AG04449 (cell line): ENCODE results near the gene SPRR4.

ENCODE experiments used
- CTCF ChIA-PET: fragments of 350-600 bp; formaldehyde crosslinking; extraction: SDS; loops from one replicate; lab custom pipeline; 2021; ENCODE audit warnings: antibody characterized with exemption; lab: Yijun Ruan, JAX
- POLR2A ChIA-PET: fragments of 400-600, 350-600 bp; formaldehyde crosslinking; extraction: SDS; loops from one replicate; lab custom pipeline; 2020; ENCODE audit warnings: antibody characterized with exemption, inconsistent platforms; lab: Yijun Ruan, JAX
- DNase-seq: peaks from one replicate; pipeline ENCODE4 v3.0.0-alpha.2; 2010; ENCODE audit warnings: low read depth, low spot score
- H3K4me3 ChIP-seq: 2 replicates; pipeline ENCODE4 v1.5.1; 2011; ENCODE audit warnings: low read depth, mild to moderate bottlenecking, control low read depth, low read length
- TF ChIP-seq, protein P1 (sequence below): IDR thresholded peaks from one replicate; pipeline ENCODE4 v1.5.1; 2011; ENCODE audit warnings: mild to moderate bottlenecking, moderate library complexity, low read length, control low read depth, inconsistent platforms; ENCODE audit not compliant: insufficient read depth; ENCODE audit errors: missing control alignments

The SPRR4 gene

DNA sequence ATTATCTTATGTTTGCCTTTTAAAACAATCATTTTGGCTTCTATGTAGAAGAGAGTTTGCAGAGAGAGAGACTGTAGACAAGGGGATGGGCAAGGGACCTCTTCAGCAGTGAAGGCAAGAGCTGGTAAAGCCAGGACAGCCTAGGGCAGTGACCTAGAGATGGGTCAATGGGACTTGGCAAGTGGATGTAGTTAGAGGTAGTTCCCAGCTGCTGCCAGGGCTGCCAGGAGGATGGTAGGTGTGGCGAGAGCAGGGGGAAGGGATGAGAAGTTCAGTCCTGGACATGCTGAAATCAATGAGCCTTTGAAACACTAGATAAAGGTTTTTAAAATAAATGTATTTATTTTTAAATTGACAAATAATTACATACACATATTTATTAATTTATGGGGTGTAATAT, 29.8 kb upstream of the SPRR4 start:
- POLR2A ChIA-PET, result no interaction called here
- H3K4me3 ChIP-seq, result no peak overlapping the region
- DNase-seq, result no peak
- TF ChIP-seq, protein P1, sequence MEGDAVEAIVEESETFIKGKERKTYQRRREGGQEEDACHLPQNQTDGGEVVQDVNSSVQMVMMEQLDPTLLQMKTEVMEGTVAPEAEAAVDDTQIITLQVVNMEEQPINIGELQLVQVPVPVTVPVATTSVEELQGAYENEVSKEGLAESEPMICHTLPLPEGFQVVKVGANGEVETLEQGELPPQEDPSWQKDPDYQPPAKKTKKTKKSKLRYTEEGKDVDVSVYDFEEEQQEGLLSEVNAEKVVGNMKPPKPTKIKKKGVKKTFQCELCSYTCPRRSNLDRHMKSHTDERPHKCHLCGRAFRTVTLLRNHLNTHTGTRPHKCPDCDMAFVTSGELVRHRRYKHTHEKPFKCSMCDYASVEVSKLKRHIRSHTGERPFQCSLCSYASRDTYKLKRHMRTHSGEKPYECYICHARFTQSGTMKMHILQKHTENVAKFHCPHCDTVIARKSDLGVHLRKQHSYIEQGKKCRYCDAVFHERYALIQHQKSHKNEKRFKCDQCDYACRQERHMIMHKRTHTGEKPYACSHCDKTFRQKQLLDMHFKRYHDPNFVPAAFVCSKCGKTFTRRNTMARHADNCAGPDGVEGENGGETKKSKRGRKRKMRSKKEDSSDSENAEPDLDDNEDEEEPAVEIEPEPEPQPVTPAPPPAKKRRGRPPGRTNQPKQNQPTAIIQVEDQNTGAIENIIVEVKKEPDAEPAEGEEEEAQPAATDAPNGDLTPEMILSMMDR, result no peak
- CTCF ChIA-PET, result interaction anchor here (1.0 kb wide), 1 partner anchor 71 kb away, joined by 4 read pairs; no protein-coding TSS in a partner anchor

DNA sequence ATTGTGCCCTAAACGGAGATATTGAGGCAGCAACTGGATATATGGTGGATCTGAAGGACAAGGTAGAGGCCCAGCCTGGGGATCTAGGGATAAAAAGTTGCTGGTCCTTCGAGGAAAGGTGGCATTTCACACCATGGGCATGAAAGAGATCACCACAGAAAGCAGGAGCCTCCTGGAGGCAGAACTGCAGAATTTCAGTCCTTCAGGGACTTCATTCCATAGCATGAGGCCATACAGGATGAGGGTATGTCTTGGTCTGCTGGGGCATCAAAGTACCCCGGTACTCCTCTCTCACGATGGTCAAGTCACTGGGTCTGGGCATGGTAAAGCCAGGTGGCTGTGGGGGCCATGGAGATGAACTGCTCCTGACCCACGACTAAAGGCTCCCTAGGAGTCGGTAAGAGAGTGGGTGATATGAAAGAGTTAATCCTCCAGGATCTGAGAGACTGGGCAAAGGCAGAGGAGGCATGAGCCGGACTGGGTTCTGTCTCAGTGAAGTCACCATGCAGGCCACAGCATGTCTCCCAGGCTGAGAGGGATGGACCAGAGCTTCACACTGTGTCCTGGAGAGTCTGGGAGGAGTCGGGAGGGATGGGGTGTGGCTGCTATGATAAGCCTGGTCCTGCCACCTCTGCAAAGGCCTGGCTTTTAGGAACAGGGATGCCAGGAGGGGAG, 29.3 kb upstream of the SPRR4 start:
- TF ChIP-seq, protein P1, result no peak
- ChIA-PET CTCF (interaction anchor here (1.0 kb wide), 1 partner anchor 72 kb away, joined by 4 read pairs; no protein-coding TSS in a partner anchor), POLR2A (no interaction called here)
- H3K4me3 ChIP-seq, result no peak overlapping the region
- no peak for DNase-seq

- DNase-seq, result no peak
- no peak overlapping the region for H3K4me3 ChIP-seq
- CTCF ChIA-PET, result no interaction called here
- TF ChIP-seq, protein P1, result no peak
- POLR2A ChIA-PET, result no interaction called here
Observed at GRCh38 chr1:152942161-152942560, 28.3 kb upstream of the SPRR4 start.

DNA sequence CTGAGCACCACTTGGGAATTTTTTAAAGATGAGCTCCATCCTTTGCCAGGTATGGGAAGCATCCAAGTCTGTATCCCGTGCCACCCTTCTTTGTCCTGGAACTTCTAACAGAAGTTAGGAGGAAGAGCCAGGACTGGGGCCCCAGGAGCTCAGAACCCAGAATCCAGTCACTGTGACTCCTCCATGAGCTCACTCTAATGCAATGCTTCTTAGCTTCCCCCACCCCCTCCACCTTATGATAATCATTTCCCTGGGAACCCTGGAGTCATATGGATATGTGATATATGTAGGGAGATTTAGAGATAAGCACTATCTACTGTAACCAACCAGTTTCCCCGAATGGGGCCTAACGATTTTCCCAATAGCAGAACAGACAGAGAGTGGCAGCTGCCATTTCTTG, 24.2 kb upstream of the SPRR4 start:
- TF ChIP-seq, protein P1, result no peak
- POLR2A ChIA-PET, result no interaction called here
- H3K4me3 ChIP-seq, result no peak overlapping the region
- no peak for DNase-seq
- CTCF ChIA-PET, result interaction anchor here (1.1 kb wide), 1 partner anchor 75 kb away, joined by 4 read pairs; no protein-coding TSS in a partner anchor

DNA sequence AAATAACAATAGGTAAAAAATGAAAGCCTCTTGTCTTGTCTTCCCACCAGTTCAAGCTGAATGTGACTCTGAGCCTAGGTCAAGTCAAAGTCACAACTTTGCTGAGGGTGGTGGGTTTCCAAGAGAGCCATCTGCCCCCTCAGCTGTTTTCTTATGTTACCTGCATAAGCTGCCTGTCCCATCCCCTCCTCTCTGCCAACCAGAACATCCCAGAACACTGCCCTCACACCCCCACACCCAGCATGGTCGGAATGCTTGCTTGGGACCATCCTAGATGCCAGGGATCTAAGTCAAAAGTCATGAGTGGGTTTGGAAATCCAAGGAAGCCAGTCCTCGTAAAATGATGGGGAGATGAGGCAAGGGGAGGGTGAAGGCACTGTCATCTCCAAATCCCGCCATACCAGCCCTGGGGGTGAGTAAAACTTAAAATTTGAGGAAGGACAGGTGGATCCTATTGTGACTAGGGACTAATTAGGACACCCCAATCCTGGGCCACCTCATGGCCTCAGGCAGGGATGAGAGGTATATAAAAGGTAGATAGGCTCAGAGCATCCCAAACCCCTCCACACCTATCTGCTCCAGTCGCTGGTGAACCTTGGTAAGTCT, 23.7 kb upstream of the SPRR4 start, which contains the start of gene SPRR5:
SPRR5 (plus strand) TSS at position 556 of the 606 bp plus-strand sequence. CDS start 1,349 bp downstream, outside the sequence.
- ChIA-PET CTCF (no interaction called here), POLR2A (no interaction called here)
- DNase-seq, result no peak
- no peak within 1 kb of the TSS for H3K4me3 ChIP-seq
- TF ChIP-seq, protein P1, result no peak

- TF ChIP-seq, protein P1, result no peak
- ChIA-PET POLR2A (no interaction called here), CTCF (no interaction called here)
- DNase-seq, result no peak
- no peak overlapping the region for H3K4me3 ChIP-seq
Observed at GRCh38 chr1:152951711-152952110, 18.7 kb upstream of the SPRR4 start.
